H1 (cell line): ENCODE results near the gene MALSU1. TPM values are rescaled to one million over a fixed set of nuclear protein-coding genes. Genes with fewer than 3 reads are reported as not detected.

ENCODE experiments used
- CTCF ChIA-PET: fragments of 300-600 bp; sonication (Branson Sonifier 250); formaldehyde crosslinking; loops from one replicate; lab custom pipeline; 2021; ENCODE audit not compliant: partially characterized antibody; lab: Charles Lee
- POLR2A ChIA-PET: fragments of 300-600 bp; sonication (Branson Sonifier 250); formaldehyde crosslinking; loops from one replicate; lab custom pipeline; 2021; ENCODE audit warnings: inconsistent platforms; ENCODE audit not compliant: partially characterized antibody; lab: Charles Lee
- DNase-seq, 2 experiments: peaks; one replicate each; pipeline versions ENCODE4 v3.0.0 to v3.0.0-alpha.2; 2010 to 2022; ENCODE audit warnings: low spot score in 2 of 2, low read depth in 1 of 2, mixed read lengths in 1 of 2
- FAIRE-seq: peaks from 2 replicates; lab custom pipeline; 2011; peaks lifted over from hg19 to GRCh38; lab: Jason Lieb, UNC
- H2AFZ ChIP-seq: 2 replicates; pipeline ENCODE4 v1.8.1; 2012; ENCODE audit warnings: low read length, inconsistent platforms
- H2AK5ac ChIP-seq: 2 replicates; pipeline ENCODE4 v1.6.1; 2013; ENCODE audit warnings: low read depth, low read length
- H2BK120ac ChIP-seq: replicated peaks from 2 replicates; pipeline ENCODE3; 2013; ENCODE audit warnings: low read depth, low read length, inconsistent platforms
- H2BK12ac ChIP-seq: 2 replicates; pipeline ENCODE4 v1.6.1; 2013; ENCODE audit warnings: low read depth, low read length
- H2BK15ac ChIP-seq: 2 replicates; pipeline ENCODE4 v1.6.1; 2013; ENCODE audit warnings: low read length
- H2BK20ac ChIP-seq: 2 replicates; pipeline ENCODE4 v1.6.1; 2013; ENCODE audit warnings: low read length
- H2BK5ac ChIP-seq: 2 replicates; pipeline ENCODE4 v1.6.1; 2013; ENCODE audit warnings: low read depth, low read length
- H3K14ac ChIP-seq: 2 replicates; pipeline ENCODE4 v1.6.1; 2013; ENCODE audit warnings: inconsistent platforms; ENCODE audit not compliant: insufficient read length
- H3K18ac ChIP-seq: 2 replicates; pipeline ENCODE4 v1.6.1; 2013; ENCODE audit warnings: low read length; ENCODE audit errors: extremely low read depth
- H3K23ac ChIP-seq: 2 replicates; pipeline ENCODE4 v1.6.1; 2013; ENCODE audit warnings: inconsistent platforms; ENCODE audit not compliant: insufficient read length
- H3K23me2 ChIP-seq: 2 replicates; pipeline ENCODE4 v1.6.1; 2013; ENCODE audit warnings: low read depth, low read length
- H3K27ac ChIP-seq: 2 replicates; pipeline ENCODE4 v1.6.1; 2011; ENCODE audit warnings: low read depth, low read length, inconsistent platforms
- H3K27me3 ChIP-seq, 4 experiments: replicated peaks in 1 of 4; 1 replicate in 1 of 4; 2 replicates in 3 of 4; pipeline versions ENCODE4 v1.6.1 to v1.8.1; 2011 to 2013; ENCODE audit warnings: low read length in 3 of 4, mild to moderate bottlenecking in 3 of 4, inconsistent platforms in 2 of 4, mixed read lengths in 2 of 4, moderate library complexity in 1 of 4; ENCODE audit not compliant: control insufficient read depth in 3 of 4, insufficient read depth in 3 of 4; ENCODE audit errors: extremely low read depth in 1 of 4
- H3K36me3 ChIP-seq, 4 experiments: 2 replicates each; pipeline versions ENCODE4 v1.6.1 to v1.8.1; 2011 to 2013; ENCODE audit warnings: mild to moderate bottlenecking in 4 of 4, low read length in 3 of 4, moderate library complexity in 2 of 4, control low read depth in 1 of 4, inconsistent platforms in 1 of 4; ENCODE audit not compliant: insufficient read depth in 4 of 4, control insufficient read depth in 2 of 4
- H3K4ac ChIP-seq: replicated peaks from 2 replicates; pipeline ENCODE3; 2013; ENCODE audit warnings: low read length, low read depth, mixed read lengths, inconsistent platforms; ENCODE audit not compliant: insufficient read length
- H3K4me1 ChIP-seq, 4 experiments: replicated peaks in 1 of 4; 1 replicate in 1 of 4; 2 replicates in 3 of 4; pipeline versions ENCODE4 v1.6.1 to v1.8.1; 2011 to 2013; ENCODE audit warnings: low read length in 3 of 4, inconsistent platforms in 2 of 4, mixed read lengths in 1 of 4; ENCODE audit not compliant: insufficient read depth in 4 of 4, control insufficient read depth in 3 of 4
- H3K4me2 ChIP-seq, 2 experiments: 2 replicates each; pipeline versions ENCODE4 v1.6.1 to v1.8.1; 2011 to 2013; ENCODE audit warnings: low read depth in 2 of 2, low read length in 2 of 2, control low read depth in 1 of 2, inconsistent platforms in 1 of 2, mild to moderate bottlenecking in 1 of 2; ENCODE audit not compliant: insufficient read depth in 1 of 2
- H3K4me3 ChIP-seq, 4 experiments: fragments of 200-600, 300-600 bp in 1 of 4; sonication (generic), shearing (Covaris generic), sonication (Bioruptor Twin) in 1 of 4; 2 replicates each; pipeline versions ENCODE4 v1.5.1 to v1.8.1; 2011 to 2016; ENCODE audit warnings: low read length in 4 of 4, low read depth in 3 of 4, control low read depth in 2 of 4, inconsistent platforms in 2 of 4, mild to moderate bottlenecking in 2 of 4, mixed read lengths in 1 of 4, moderate library complexity in 1 of 4; ENCODE audit not compliant: insufficient read depth in 2 of 4; ENCODE audit errors: extremely low read depth in 1 of 4
- H3K56ac ChIP-seq: replicated peaks from 2 replicates; pipeline ENCODE3; 2013; ENCODE audit warnings: low read depth, mild to moderate bottlenecking, mixed read lengths, low read length, inconsistent platforms; ENCODE audit not compliant: insufficient read length
- H3K79me1 ChIP-seq: 2 replicates; pipeline ENCODE4 v1.6.1; 2013; ENCODE audit warnings: low read depth, low read length, control low read depth
- H3K79me2 ChIP-seq, 2 experiments: 2 replicates each; pipeline versions ENCODE4 v1.6.1 to v1.8.1; 2012 to 2013; ENCODE audit warnings: low read length in 2 of 2, mild to moderate bottlenecking in 2 of 2, inconsistent platforms in 1 of 2; ENCODE audit not compliant: insufficient read depth in 2 of 2, control insufficient read depth in 1 of 2
- H3K9ac ChIP-seq, 4 experiments: replicated peaks in 1 of 4; 1 replicate in 1 of 4; 2 replicates in 3 of 4; pipeline versions ENCODE4 v1.6.1 to v1.8.1; 2011 to 2013; ENCODE audit warnings: low read depth in 3 of 4, low read length in 3 of 4, control low read depth in 2 of 4, mild to moderate bottlenecking in 2 of 4, moderate library complexity in 2 of 4, inconsistent platforms in 1 of 4; ENCODE audit errors: extremely low read depth in 1 of 4
- H3K9me3 ChIP-seq, 2 experiments: 2 replicates each; pipeline versions ENCODE4 v1.6.1 to v1.8.1; 2012 to 2013; ENCODE audit warnings: mild to moderate bottlenecking in 2 of 2, moderate library complexity in 2 of 2, control low read depth in 1 of 2, inconsistent platforms in 1 of 2, low read depth in 1 of 2, low read length in 1 of 2, mixed read lengths in 1 of 2; ENCODE audit not compliant: insufficient read depth in 2 of 2
- H4K20me1 ChIP-seq, 2 experiments: replicated peaks in 1 of 2; 2 replicates each; pipeline versions ENCODE3 to v1.8.1; 2011 to 2013; ENCODE audit warnings: inconsistent platforms in 2 of 2, low read length in 2 of 2, mild to moderate bottlenecking in 1 of 2; ENCODE audit not compliant: insufficient read depth in 2 of 2, control insufficient read depth in 1 of 2
- H4K5ac ChIP-seq: 2 replicates; pipeline ENCODE4 v1.6.1; 2013; ENCODE audit warnings: low read length, low read depth, mixed read lengths, inconsistent platforms; ENCODE audit not compliant: insufficient read length
- H4K8ac ChIP-seq: 2 replicates; pipeline ENCODE4 v1.8.0; 2013; ENCODE audit warnings: mild to moderate bottlenecking, moderate library complexity, low read length, inconsistent platforms; ENCODE audit not compliant: insufficient read depth; ENCODE audit errors: extremely low read depth
- H4K91ac ChIP-seq: replicated peaks from 2 replicates; pipeline ENCODE3; 2013; ENCODE audit warnings: low read length, mixed read lengths, inconsistent platforms; ENCODE audit not compliant: insufficient read length
- BACH1 ChIP-seq: IDR thresholded peaks from 2 replicates; pipeline ENCODE4 v1.6.1; 2012; ENCODE audit warnings: low read length, improper control_type of control experiment
- CBX8 ChIP-seq: fragments of 300-800, 300-1000 bp; sonication (generic); IDR thresholded peaks from 2 replicates; pipeline ENCODE4 v1.7.1; 2016; ENCODE audit warnings: low read depth, low read length, borderline replicate concordance
- EP300 ChIP-seq, 2 experiments: IDR thresholded peaks; 1 replicate in 1 of 2; 2 replicates in 1 of 2; pipeline ENCODE4 v1.6.1; 2011 to 2012; ENCODE audit warnings: low read depth in 2 of 2, low read length in 2 of 2, mild to moderate bottlenecking in 2 of 2, borderline replicate concordance in 1 of 2, inconsistent platforms in 1 of 2, moderate library complexity in 1 of 2
- KDM1A ChIP-seq: fragments of 200-600, 300-600 bp; sonication (generic); IDR thresholded peaks from 2 replicates; pipeline ENCODE4 v1.7.1; 2016; ENCODE audit warnings: mild to moderate bottlenecking, low read length, borderline replicate concordance
- POLR2AphosphoS5 ChIP-seq: IDR thresholded peaks from 2 replicates; pipeline ENCODE4 v1.6.1; 2011; ENCODE audit warnings: low read depth, low read length
- RAD21 ChIP-seq, 2 experiments: IDR thresholded peaks in 1 of 2; conservative IDR thresholded peaks in 1 of 2; 2 replicates each; pipeline ENCODE4 v1.6.1; 2011; ENCODE audit warnings: low read depth in 2 of 2, low read length in 2 of 2, improper control_type of control experiment in 1 of 2, inconsistent platforms in 1 of 2, mild to moderate bottlenecking in 1 of 2, moderate library complexity in 1 of 2
- WGBS, 2 experiments: shearing (Covaris generic) in 1 of 2; methylation state at CpG; one replicate each; pipeline versions ENCODE4 v1.1.6 to v1.1.7; 2013 to 2015; ENCODE audit warnings: low lambda C conversion rate in 2 of 2, mixed read lengths in 2 of 2, inconsistent platforms in 1 of 2, low coverage in 1 of 2, missing lambda C conversion rate in 1 of 2; ENCODE audit not compliant: insufficient replicate concordance in 2 of 2, insufficient coverage in 1 of 2, insufficient read length in 1 of 2; ENCODE audit errors: extremely low coverage in 1 of 2, missing lambda C conversion rate in 1 of 2; 5-methylcytosine and 5-hydroxymethylcytosine counted together
- polyA plus RNA-seq, 7 experiments: library from polyadenylated mRNA; depleted of rRNA in 3 of 7; stranded (reverse) in 5 of 7; unstranded in 2 of 7; fragments of >200 nt in 5 of 7; fragments of 200-250 nt in 2 of 7; gene quantifications; 1 replicate in 5 of 7; 2 replicates in 1 of 7; 4 replicates in 1 of 7; pipeline versions ENCODE4 v1.2.1 to v1.2.3, GENCODE V29; 2011 to 2013; ENCODE audit warnings: missing spikeins in 2 of 7, mixed read lengths in 2 of 7
- total RNA-seq: library from RNA; stranded (reverse); fragmentation: NEBNext Ultra II Directional; extraction: Animal tissue kit (Norgen Biotek cat#: 25700); gene quantifications from 2 replicates; pipeline ENCODE4 v1.2.1, GENCODE V29; 2021

MALSU1 gene
- total and polyA plus RNA-seq, 2 of the 8 experiments (the other 6 are each of a cell fraction or from before 2014, with no cell fraction given): 73.5 to 84.0 TPM

DNA sequence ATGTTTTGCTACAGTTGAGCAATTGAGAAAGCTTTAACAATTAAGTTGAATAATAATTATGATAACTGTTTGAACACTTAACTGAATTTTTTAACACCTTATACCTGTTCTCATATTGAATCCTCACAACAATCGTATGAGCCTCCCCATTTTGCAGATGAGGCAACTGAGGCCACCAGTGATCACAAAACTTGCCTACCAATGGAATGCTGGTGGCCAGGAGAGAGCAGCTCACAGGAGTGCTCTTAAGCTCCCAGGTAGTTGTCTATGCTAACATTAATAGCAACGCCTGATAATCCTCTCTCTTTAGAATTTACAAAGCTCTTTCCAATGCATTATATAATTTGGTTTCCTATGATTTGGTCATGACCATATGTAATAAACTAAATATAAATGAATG lies 31.0 kb upstream of the MALSU1 start:
- Histone ChIP-seq H3K9ac (no peak overlapping the region), H3K36me3 (no peaks in the 10 kb centered on the region), H4K8ac (no peak overlapping the region), H3K56ac (no peak overlapping the region), H3K9me3 (no peaks in the 10 kb centered on the region), H3K23ac (no peak overlapping the region), H3K4me2 (no peak overlapping the region), H3K27me3 (no peaks in the 10 kb centered on the region), H2BK12ac (no peak overlapping the region), H3K14ac (no peak overlapping the region), H4K20me1 (no peaks in the 10 kb centered on the region), H3K4ac (no peak overlapping the region), H3K18ac (no peak overlapping the region), H3K79me2 (no peaks in the 10 kb centered on the region), H2BK5ac (no peak overlapping the region), H2BK15ac (no peak overlapping the region), H4K91ac (no peak overlapping the region), H2AFZ (no peak overlapping the region), H2AK5ac (no peak overlapping the region), H2BK120ac (no peak overlapping the region), H2BK20ac (no peak overlapping the region), H3K27ac (no peak overlapping the region), H4K5ac (no peak overlapping the region), H3K4me1 (no peaks in the 10 kb centered on the region; a peak in 1 of 7 replicates), H3K4me3 (no peak overlapping the region), H3K79me1 (no peaks in the 10 kb centered on the region), H3K23me2 (no peaks in the 10 kb centered on the region)
- ChIA-PET CTCF (interaction anchor here (1.3 to 17.4 kb wide), 4 partner anchors 6 to 279 kb away, joined by 4 to 241 read pairs (median 122); no protein-coding TSS in a partner anchor), POLR2A (no interaction called here)
- WGBS, 2 experiments: 89% methylated on average over 2 of the region's 2 CpGs; no CpG with 5 or more reads in 1 of the 2 experiments
- no peak for TF ChIP-seq POLR2AphosphoS5
- TF ChIP-seq RAD21 (IDR thresholded peaks at IDR 0.05 in 1 of 2, conservative IDR thresholded peaks at IDR 0.05 in 1 of 2; ENCODE audit: low read depth in 2 of 2, low read length in 2 of 2): no peak
- TF ChIP-seq BACH1: no peak
- TF ChIP-seq KDM1A: no peak
- TF ChIP-seq CBX8: no peak
- TF ChIP-seq EP300 (IDR thresholded peaks at IDR 0.05; ENCODE audit: borderline replicate concordance in 1 of 2, low read depth in 2 of 2, low read length in 2 of 2): no peak
- FAIRE-seq: no peak
- DNase-seq: no peak
